Measurements from ENCODE around the gene TKTL2. TPM values are rescaled to one million over a fixed set of nuclear protein-coding genes. Genes with fewer than 3 reads are reported as not detected.

Gene TKTL2
- total RNA-seq, 1 experiment from 2014 or later: not detected

GRCh38 chr4:163473130-163473529 is 424 bp downstream of the TKTL2 start:
- BruUV-seq (replicated peaks): no TSS peak
- no peak for TF ChIP-seq CTCF (conservative IDR thresholded peaks at IDR 0.05; ENCODE audit: low read depth, low read length)
- no peak for TF ChIP-seq EZH2 (IDR thresholded peaks at IDR 0.05; ENCODE audit: borderline replicate concordance, low read depth, low read length, poor library complexity, severe bottlenecking)
- CTCF ChIA-PET: no interaction called here
- Histone ChIP-seq H3K27ac (ENCODE audit: low read depth, low read length, poor library complexity, severe bottlenecking) (no peak overlapping the region), H3K36me3 (ENCODE audit: insufficient read depth, low read length, poor library complexity, severe bottlenecking) (no peaks in the 10 kb centered on the region), H3K4me3 (ENCODE audit: low read depth, low read length, poor library complexity, severe bottlenecking) (no peak overlapping the region), H3K4me1 (ENCODE audit: insufficient read depth, low read length, poor library complexity, severe bottlenecking) (no peaks in the 10 kb centered on the region), H3K27me3 (replicated peaks; ENCODE audit: insufficient read depth, low read depth, low read length, poor library complexity) (no peaks in the 10 kb centered on the region), H3K9me3 (ENCODE audit: low read depth, low read length, poor library complexity, severe bottlenecking) (no peaks in the 10 kb centered on the region)
- intact Hi-C loops (cut with micrococcal nuclease; ENCODE audit: unreplicated experiment): no loop called here
- no peak for DNase-seq (ENCODE audit: low spot score)
- POLR2A ChIA-PET (ENCODE audit: low non-redundant PET): no interaction called here

GRCh38 chr4:163470391-163470790 is 3.2 kb downstream of the TKTL2 start:
- ChIA-PET CTCF (no interaction called here), POLR2A (ENCODE audit: low non-redundant PET) (no interaction called here)
- no peak for DNase-seq (ENCODE audit: low spot score)
- Histone ChIP-seq H3K4me3 (ENCODE audit: low read depth, low read length, poor library complexity, severe bottlenecking) (no peak overlapping the region), H3K27ac (ENCODE audit: low read depth, low read length, poor library complexity, severe bottlenecking) (no peak overlapping the region), H3K27me3 (replicated peaks; ENCODE audit: insufficient read depth, low read depth, low read length, poor library complexity) (no peaks in the 10 kb centered on the region), H3K36me3 (ENCODE audit: insufficient read depth, low read length, poor library complexity, severe bottlenecking) (no peaks in the 10 kb centered on the region), H3K4me1 (ENCODE audit: insufficient read depth, low read length, poor library complexity, severe bottlenecking) (no peaks in the 10 kb centered on the region), H3K9me3 (ENCODE audit: low read depth, low read length, poor library complexity, severe bottlenecking) (no peaks in the 10 kb centered on the region)
- no TSS peak for BruUV-seq (replicated peaks)
- intact Hi-C loops (cut with micrococcal nuclease; ENCODE audit: unreplicated experiment): no loop called here
- no peak for TF ChIP-seq EZH2 (IDR thresholded peaks at IDR 0.05; ENCODE audit: borderline replicate concordance, low read depth, low read length, poor library complexity, severe bottlenecking)
- TF ChIP-seq CTCF (conservative IDR thresholded peaks at IDR 0.05; ENCODE audit: low read depth, low read length): no peak

- ChIA-PET CTCF (no interaction called here), POLR2A (ENCODE audit: low non-redundant PET) (no interaction called here)
- H3K9me3 ChIP-seq (ENCODE audit: low read depth, low read length, poor library complexity, severe bottlenecking): peaks cover 3% of the 10 kb centered on the region
- no TSS peak for BruUV-seq (replicated peaks)
- DNase-seq (ENCODE audit: low spot score): no peak
- no peaks in the 10 kb centered on the region for H3K36me3 ChIP-seq (ENCODE audit: insufficient read depth, low read length, poor library complexity, severe bottlenecking)
- intact Hi-C loops (cut with micrococcal nuclease; ENCODE audit: unreplicated experiment): no loop called here
- no peaks in the 10 kb centered on the region for H3K27me3 ChIP-seq (replicated peaks; ENCODE audit: insufficient read depth, low read depth, low read length, poor library complexity)
- TF ChIP-seq EZH2 (IDR thresholded peaks at IDR 0.05; ENCODE audit: borderline replicate concordance, low read depth, low read length, poor library complexity, severe bottlenecking): no peak
- no peak for TF ChIP-seq CTCF (conservative IDR thresholded peaks at IDR 0.05; ENCODE audit: low read depth, low read length)
- H3K4me1 ChIP-seq (ENCODE audit: insufficient read depth, low read length, poor library complexity, severe bottlenecking): no peaks in the 10 kb centered on the region
- no peak overlapping the region for H3K27ac ChIP-seq (ENCODE audit: low read depth, low read length, poor library complexity, severe bottlenecking)
- no peak overlapping the region for H3K4me3 ChIP-seq (ENCODE audit: low read depth, low read length, poor library complexity, severe bottlenecking)
Observed at GRCh38 chr4:163467082-163467770, 6.3 kb downstream of the TKTL2 start.

Measured in A673 (cell line).